ENCODE measurements around the gene DNAH11. TPM values are rescaled to one million over a fixed set of nuclear protein-coding genes. Genes with fewer than 3 reads are reported as not detected.
"Not testable (repeated sequence)": the region's sequence is repeated elsewhere in the genome, so short reads cannot be mapped to it uniquely, and the experiment has no call there.

Gene DNAH11
- total RNA-seq, 1 experiment from 2014 or later: 2.0 TPM

DNA sequence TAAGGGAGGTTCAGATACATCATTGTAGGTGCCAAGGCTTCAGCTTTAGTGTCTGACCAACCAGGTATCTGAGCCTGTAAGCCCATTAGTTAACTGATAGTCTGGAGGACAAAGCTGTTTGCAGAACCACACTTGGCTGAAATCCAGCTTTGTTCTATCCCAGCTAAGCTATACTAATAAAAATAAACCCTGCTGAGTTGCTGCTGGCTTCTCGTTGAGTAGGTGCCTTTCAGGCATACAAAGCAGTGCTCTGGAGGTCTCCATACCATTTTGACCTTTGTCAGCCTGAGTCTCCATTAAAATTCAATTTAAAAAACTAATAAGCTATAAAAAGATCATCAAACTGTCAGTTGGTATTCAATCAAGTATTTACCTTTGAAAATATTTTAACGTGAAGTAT, 380.8 kb downstream of the DNAH11 start:
- Histone ChIP-seq H3K36me3 (ENCODE audit: control insufficient read depth, insufficient read depth, low read length) (no peaks in the 10 kb centered on the region), H3K4me1 (no peaks in the 10 kb centered on the region), H3K27me3 (replicated peaks; ENCODE audit: control insufficient read depth, insufficient read depth, low read length) (no peaks in the 10 kb centered on the region), H3K4me3 (ENCODE audit: low read depth, low read length) (no peak overlapping the region), H3K9me3 (no peaks in the 10 kb centered on the region)
- H3K27ac Mint-ChIP-seq (ENCODE audit: unreplicated experiment): no peak overlapping the region
- no peaks in the 10 kb centered on the region for H3K9me3 Mint-ChIP-seq (ENCODE audit: unreplicated experiment)
- no peak overlapping the region for H3K4me3 Mint-ChIP-seq (ENCODE audit: unreplicated experiment)
- ChIA-PET CTCF (interaction anchor here (0.5 kb wide), 1 partner anchor 8 kb away, joined by 4 read pairs; no protein-coding TSS in a partner anchor), POLR2A (no interaction called here)
- peaks cover 14% of the 10 kb centered on the region for H3K27me3 Mint-ChIP-seq (ENCODE audit: insufficient read depth, unreplicated experiment)
- intact Hi-C loops (cut with micrococcal nuclease; ENCODE audit: unreplicated experiment): no loop called here
- TF ChIP-seq, protein P1, sequence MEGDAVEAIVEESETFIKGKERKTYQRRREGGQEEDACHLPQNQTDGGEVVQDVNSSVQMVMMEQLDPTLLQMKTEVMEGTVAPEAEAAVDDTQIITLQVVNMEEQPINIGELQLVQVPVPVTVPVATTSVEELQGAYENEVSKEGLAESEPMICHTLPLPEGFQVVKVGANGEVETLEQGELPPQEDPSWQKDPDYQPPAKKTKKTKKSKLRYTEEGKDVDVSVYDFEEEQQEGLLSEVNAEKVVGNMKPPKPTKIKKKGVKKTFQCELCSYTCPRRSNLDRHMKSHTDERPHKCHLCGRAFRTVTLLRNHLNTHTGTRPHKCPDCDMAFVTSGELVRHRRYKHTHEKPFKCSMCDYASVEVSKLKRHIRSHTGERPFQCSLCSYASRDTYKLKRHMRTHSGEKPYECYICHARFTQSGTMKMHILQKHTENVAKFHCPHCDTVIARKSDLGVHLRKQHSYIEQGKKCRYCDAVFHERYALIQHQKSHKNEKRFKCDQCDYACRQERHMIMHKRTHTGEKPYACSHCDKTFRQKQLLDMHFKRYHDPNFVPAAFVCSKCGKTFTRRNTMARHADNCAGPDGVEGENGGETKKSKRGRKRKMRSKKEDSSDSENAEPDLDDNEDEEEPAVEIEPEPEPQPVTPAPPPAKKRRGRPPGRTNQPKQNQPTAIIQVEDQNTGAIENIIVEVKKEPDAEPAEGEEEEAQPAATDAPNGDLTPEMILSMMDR (IDR thresholded peaks at IDR 0.05; ENCODE audit: insufficient read depth in 1 of 2, low read depth in 1 of 2, low read length in 1 of 2, severe bottlenecking in 1 of 2, unreplicated experiment in 1 of 2): no peak
- H3K36me3 Mint-ChIP-seq (ENCODE audit: insufficient read depth, unreplicated experiment): no peaks in the 10 kb centered on the region
- DNase-seq: no peak
- H3K4me1 Mint-ChIP-seq (ENCODE audit: low read depth, unreplicated experiment): no peaks in the 10 kb centered on the region
- BruUV-seq (replicated peaks): no TSS peak

DNA sequence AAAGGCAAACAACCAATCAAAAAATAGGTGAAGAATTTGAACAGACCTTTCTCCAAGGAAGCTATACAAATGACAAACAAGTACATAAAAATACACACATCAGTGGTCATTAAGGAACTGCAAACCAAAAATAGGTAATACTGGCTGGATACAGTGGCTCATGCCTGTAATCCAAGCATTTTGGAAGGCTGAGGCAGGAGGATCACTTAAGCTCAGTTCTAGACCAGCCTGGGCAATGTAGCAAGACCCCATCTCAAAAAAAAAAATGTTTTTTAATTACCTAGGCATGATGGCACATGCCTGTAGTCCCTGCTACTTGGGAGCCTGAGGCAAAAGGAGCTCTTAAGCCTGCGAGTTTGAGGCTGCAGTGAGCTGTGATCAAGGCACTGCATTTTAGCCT, 383.6 kb downstream of the DNAH11 start:
- no peaks in the 10 kb centered on the region for H3K36me3 Mint-ChIP-seq (ENCODE audit: insufficient read depth, unreplicated experiment)
- intact Hi-C loops (cut with micrococcal nuclease; ENCODE audit: unreplicated experiment): no loop called here
- TF ChIP-seq, protein P1 (IDR thresholded peaks at IDR 0.05; ENCODE audit: insufficient read depth in 1 of 2, low read depth in 1 of 2, low read length in 1 of 2, severe bottlenecking in 1 of 2, unreplicated experiment in 1 of 2): no peak
- Histone ChIP-seq H3K36me3 (ENCODE audit: control insufficient read depth, insufficient read depth, low read length) (no peaks in the 10 kb centered on the region), H3K9me3 (no peaks in the 10 kb centered on the region), H3K4me3 (ENCODE audit: low read depth, low read length) (no peak overlapping the region), H3K27me3 (replicated peaks; ENCODE audit: control insufficient read depth, insufficient read depth, low read length) (no peaks in the 10 kb centered on the region), H3K4me1 (no peaks in the 10 kb centered on the region)
- no peaks in the 10 kb centered on the region for H3K4me1 Mint-ChIP-seq (ENCODE audit: low read depth, unreplicated experiment)
- BruUV-seq (replicated peaks): no TSS peak
- ChIA-PET CTCF (no interaction called here), POLR2A (no interaction called here)
- H3K4me3 Mint-ChIP-seq (ENCODE audit: unreplicated experiment): no peak overlapping the region
- H3K27me3 Mint-ChIP-seq (ENCODE audit: insufficient read depth, unreplicated experiment): peaks cover 12% of the 10 kb centered on the region
- no peak overlapping the region for H3K27ac Mint-ChIP-seq (ENCODE audit: unreplicated experiment)
- no peak for DNase-seq
- peaks cover 9% of the 10 kb centered on the region for H3K9me3 Mint-ChIP-seq (ENCODE audit: unreplicated experiment)

DNA sequence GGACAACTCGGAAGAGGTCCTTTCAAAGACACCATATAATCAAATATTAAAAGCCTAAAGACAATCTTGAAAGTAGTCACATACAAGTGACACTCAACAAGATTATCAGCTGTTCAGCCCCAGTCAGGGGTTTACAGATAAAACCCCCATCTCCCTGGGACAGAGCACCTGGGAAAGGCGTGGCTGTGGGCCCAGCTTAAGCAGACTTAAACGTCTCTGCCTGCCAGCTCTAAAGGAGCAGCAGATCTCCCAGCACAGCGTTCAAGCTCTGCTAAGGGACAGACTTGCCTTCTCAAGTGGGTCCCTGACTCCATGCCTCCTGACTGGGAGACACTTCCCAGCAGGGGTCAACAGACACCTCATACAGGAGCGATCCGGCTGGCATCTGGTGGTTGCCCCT, 384.9 kb downstream of the DNAH11 start:
- ChIA-PET CTCF (no interaction called here), POLR2A (no interaction called here)
- Mint-ChIP-seq H3K27ac (ENCODE audit: unreplicated experiment) (no peak overlapping the region), H3K4me1 (ENCODE audit: low read depth, unreplicated experiment) (no peaks in the 10 kb centered on the region), H3K27me3 (ENCODE audit: insufficient read depth, unreplicated experiment) (peaks cover 12% of the 10 kb centered on the region), H3K36me3 (ENCODE audit: insufficient read depth, unreplicated experiment) (no peaks in the 10 kb centered on the region), H3K4me3 (ENCODE audit: unreplicated experiment) (no peak overlapping the region), H3K9me3 (ENCODE audit: unreplicated experiment) (peaks cover 9% of the 10 kb centered on the region)
- no TSS peak for BruUV-seq (replicated peaks)
- intact Hi-C loops (cut with micrococcal nuclease; ENCODE audit: unreplicated experiment): no loop called here
- Histone ChIP-seq H3K4me1 (no peaks in the 10 kb centered on the region), H3K36me3 (ENCODE audit: control insufficient read depth, insufficient read depth, low read length) (no peaks in the 10 kb centered on the region), H3K4me3 (ENCODE audit: low read depth, low read length) (no peak overlapping the region), H3K9me3 (no peaks in the 10 kb centered on the region), H3K27me3 (replicated peaks; ENCODE audit: control insufficient read depth, insufficient read depth, low read length) (no peaks in the 10 kb centered on the region)
- DNase-seq: no peak
- TF ChIP-seq, protein P1 (IDR thresholded peaks at IDR 0.05; ENCODE audit: insufficient read depth in 1 of 2, low read depth in 1 of 2, low read length in 1 of 2, severe bottlenecking in 1 of 2, unreplicated experiment in 1 of 2): no peak

DNA sequence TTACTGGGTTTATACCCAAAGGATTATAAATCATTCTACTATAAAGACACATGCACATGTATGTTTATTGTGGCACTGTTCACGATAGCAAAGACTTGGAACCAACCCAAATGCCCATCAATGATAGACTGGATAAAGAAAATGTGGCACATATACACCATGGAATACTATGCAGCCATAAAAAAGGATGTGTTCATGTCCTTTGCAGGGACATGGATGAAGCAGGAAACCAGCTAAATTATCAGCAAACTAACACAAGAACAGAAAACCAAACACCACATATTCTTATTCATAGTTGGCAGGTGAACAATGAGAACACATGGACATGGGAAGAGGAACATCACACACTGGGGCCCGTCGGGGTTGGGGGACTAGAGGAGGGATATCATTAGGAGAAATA, 390.5 kb downstream of the DNAH11 start:
- BruUV-seq (replicated peaks); H3K36me3 Mint-ChIP-seq (ENCODE audit: insufficient read depth, unreplicated experiment); H3K27me3 Mint-ChIP-seq (ENCODE audit: insufficient read depth, unreplicated experiment); H3K9me3 ChIP-seq; H3K27ac Mint-ChIP-seq (ENCODE audit: unreplicated experiment); DNase-seq; CTCF ChIA-PET; H3K27me3 ChIP-seq (replicated peaks; ENCODE audit: control insufficient read depth, insufficient read depth, low read length); H3K36me3 ChIP-seq (ENCODE audit: control insufficient read depth, insufficient read depth, low read length); H3K9me3 Mint-ChIP-seq (ENCODE audit: unreplicated experiment); H3K4me3 Mint-ChIP-seq (ENCODE audit: unreplicated experiment); H3K4me3 ChIP-seq (ENCODE audit: low read depth, low read length); H3K4me1 ChIP-seq; H3K4me1 Mint-ChIP-seq (ENCODE audit: low read depth, unreplicated experiment); intact Hi-C loops (cut with micrococcal nuclease; ENCODE audit: unreplicated experiment); POLR2A ChIA-PET: not testable (repeated sequence)

Data from Caco-2 (cell line).